RPMI8226 (cell line): ENCODE data around the gene SIK1.
"Not testable (repeated sequence)": the region's sequence is repeated elsewhere in the genome, so short reads cannot be mapped to it uniquely, and the experiment has no call there.

Experiments
- DNase-seq: peaks from one replicate; pipeline ENCODE4 v3.0.0-alpha.2; 2015

Gene SIK1

GRCh38 chr21:43439316-43440075 is 12.6 kb upstream of the SIK1 start:
- not testable (repeated sequence) for DNase-seq

GRCh38 chr21:43436272-43436671 is 9.3 kb upstream of the SIK1 start:
- not testable (repeated sequence) for DNase-seq

GRCh38 chr21:43433340-43434136 is 6.6 kb upstream of the SIK1 start:
- not testable (repeated sequence) for DNase-seq

- DNase-seq = not testable (repeated sequence)
Measured at GRCh38 chr21:43430830-43431416, 4.0 kb upstream of the SIK1 start.

- not testable (repeated sequence) for DNase-seq
Measured at GRCh38 chr21:43428964-43429363, 2.0 kb upstream of the SIK1 start.

GRCh38 chr21:43427242-43427559 is 270 bp upstream of the SIK1 start:
- not testable (repeated sequence) for DNase-seq

- not testable (repeated sequence) for DNase-seq
Measured at GRCh38 chr21:43426004-43426403, 927 bp downstream of the SIK1 start.

- DNase-seq = not testable (repeated sequence)
Measured at GRCh38 chr21:43419475-43419874, 7.5 kb downstream of the SIK1 start.

GRCh38 chr21:43414576-43414975 is 12.4 kb downstream of the SIK1 start:
- not testable (repeated sequence) for DNase-seq

- DNase-seq = not testable (repeated sequence)
Measured at GRCh38 chr21:43412020-43412788, 14.7 kb downstream of the SIK1 start.

GRCh38 chr21:43410456-43411068 is 16.4 kb downstream of the SIK1 start:
- not testable (repeated sequence) for DNase-seq

GRCh38 chr21:43407139-43407538 is 19.8 kb downstream of the SIK1 start:
- not testable (repeated sequence) for DNase-seq

- not testable (repeated sequence) for DNase-seq
Measured at GRCh38 chr21:43404450-43404849, 22.5 kb downstream of the SIK1 start.

- not testable (repeated sequence) for DNase-seq
Measured at GRCh38 chr21:43403651-43404430, 23.1 kb downstream of the SIK1 start.

- DNase-seq = not testable (repeated sequence)
Measured at GRCh38 chr21:43401125-43401524, 25.8 kb downstream of the SIK1 start.

GRCh38 chr21:43399595-43400015 is 27.3 kb downstream of the SIK1 start:
- not testable (repeated sequence) for DNase-seq

GRCh38 chr21:43399136-43399535 is 27.8 kb downstream of the SIK1 start:
- not testable (repeated sequence) for DNase-seq

- DNase-seq = not testable (repeated sequence)
Measured at GRCh38 chr21:43398533-43398932, 28.4 kb downstream of the SIK1 start.

GRCh38 chr21:43398000-43398399 is 28.9 kb downstream of the SIK1 start:
- DNase-seq = not testable (repeated sequence)

GRCh38 chr21:43397439-43397808 is 29.5 kb downstream of the SIK1 start:
- not testable (repeated sequence) for DNase-seq

- not testable (repeated sequence) for DNase-seq
Measured at GRCh38 chr21:43396788-43397438, 30.0 kb downstream of the SIK1 start.
